ENCODE results near the gene MTHFD1L. TPM values are rescaled to one million over a fixed set of nuclear protein-coding genes. Genes with fewer than 3 reads are reported as not detected.
A peak's percentile ranks its signal among the peaks of the same experiment; 100 is the strongest.
"Not testable (repeated sequence)": the region's sequence is repeated elsewhere in the genome, so short reads cannot be mapped to it uniquely, and the experiment has no call there.

The MTHFD1L gene
- total RNA-seq, 4 donors from 2014 or later = 0.35 to 1.6 (median 0.59) TPM; not detected in 1

- Histone ChIP-seq H3K4me3 (no peak overlapping the region), H3K9me3 (no peaks in the 10 kb centered on the region), H3K36me3 (no peaks in the 10 kb centered on the region), H3K27ac (no peak overlapping the region), H3K27me3 (no peaks in the 10 kb centered on the region), H3K4me1 (no peaks in the 10 kb centered on the region)
- intact Hi-C loops (cut with DNase I; ENCODE audit: low total_unique reads) (no loop called here), in situ Hi-C loops (cut with MboI; ENCODE audit: low sequenced_read_pairs in 4 of 4) (no loop called here)
- no peak for ATAC-seq
- no peak for TF ChIP-seq CTCF (IDR thresholded peaks at IDR 0.05 in 4 of 5, conservative IDR thresholded peaks at IDR 0.05 in 1 of 5)
- no peak for TF ChIP-seq POLR2A (IDR thresholded peaks at IDR 0.05)
- DNase-seq = no peak
Measured at GRCh38 chr6:151081656-151082055, 216.2 kb downstream of the MTHFD1L start.

- Histone ChIP-seq H3K27ac (no peak overlapping the region), H3K27me3 (no peaks in the 10 kb centered on the region), H3K4me3 (no peak overlapping the region), H3K36me3 (no peaks in the 10 kb centered on the region), H3K4me1 (no peaks in the 10 kb centered on the region), H3K9me3 (no peaks in the 10 kb centered on the region)
- in situ Hi-C loops (cut with MboI; ENCODE audit: low sequenced_read_pairs in 4 of 4) (no loop called here), intact Hi-C loops (cut with DNase I; ENCODE audit: low total_unique reads) (no loop called here)
- TF ChIP-seq POLR2A (IDR thresholded peaks at IDR 0.05) = no peak
- TF ChIP-seq CTCF (IDR thresholded peaks at IDR 0.05 in 4 of 5, conservative IDR thresholded peaks at IDR 0.05 in 1 of 5) = no peak
- ATAC-seq (no peak), DNase-seq (no peak)
Measured at GRCh38 chr6:151082079-151082478, 216.6 kb downstream of the MTHFD1L start.

GRCh38 chr6:151084275-151084674, 218.8 kb downstream of the MTHFD1L start:
- no peaks in the 10 kb centered on the region for H3K4me1 ChIP-seq
- no peak overlapping the region for H3K4me3 ChIP-seq
- ATAC-seq (no peak), DNase-seq (no peak)
- no peaks in the 10 kb centered on the region for H3K27me3 ChIP-seq
- intact Hi-C loops (cut with DNase I; ENCODE audit: low total_unique reads) = no loop called here
- H3K9me3 ChIP-seq = no peaks in the 10 kb centered on the region
- H3K27ac ChIP-seq = no peak overlapping the region
- H3K36me3 ChIP-seq = no peaks in the 10 kb centered on the region
- TF ChIP-seq POLR2A (IDR thresholded peaks at IDR 0.05) (no peak), CTCF (IDR thresholded peaks at IDR 0.05 in 4 of 5, conservative IDR thresholded peaks at IDR 0.05 in 1 of 5) (no peak)
- in situ Hi-C loops (cut with MboI; ENCODE audit: low sequenced_read_pairs in 4 of 4) = no loop called here

- DNase-seq; ATAC-seq; H3K4me1 ChIP-seq; intact Hi-C loops (cut with DNase I; ENCODE audit: low total_unique reads); in situ Hi-C loops (cut with MboI; ENCODE audit: low sequenced_read_pairs in 4 of 4); H3K27me3 ChIP-seq; H3K27ac ChIP-seq; H3K4me3 ChIP-seq; H3K9me3 ChIP-seq; H3K36me3 ChIP-seq: not testable (repeated sequence)
Measured at GRCh38 chr6:151087055-151087454, 221.6 kb downstream of the MTHFD1L start.

- Histone ChIP-seq H3K9me3 (no peaks in the 10 kb centered on the region), H3K4me3 (no peak overlapping the region), H3K27ac (peak overlapping the region in 2 of 4 donors; percentile 9 to 65), H3K4me1 (no peaks in the 10 kb centered on the region), H3K27me3 (no peaks in the 10 kb centered on the region), H3K36me3 (no peaks in the 10 kb centered on the region)
- DNase-seq = no peak
- ATAC-seq = peak; percentile 50 to 53
- intact Hi-C loops (cut with DNase I; ENCODE audit: low total_unique reads) (no loop called here), in situ Hi-C loops (cut with MboI; ENCODE audit: low sequenced_read_pairs in 4 of 4) (no loop called here)
- TF ChIP-seq CTCF (IDR thresholded peaks at IDR 0.05 in 4 of 5, conservative IDR thresholded peaks at IDR 0.05 in 1 of 5) = no peak
- TF ChIP-seq POLR2A (IDR thresholded peaks at IDR 0.05) = no peak
Measured at GRCh38 chr6:151087861-151088598, 222.5 kb downstream of the MTHFD1L start.
